NCI-H1436 (cell line): Measurements from ENCODE around the gene FKBP8.
A peak's percentile ranks its signal among the peaks of the same experiment; 100 is the strongest.

ENCODE experiments used
- DNase-seq: peaks from one replicate; lab custom pipeline; 2025; lab: John Stamatoyannopoulos, UW

Gene FKBP8

GRCh38 chr19:18502246-18502637 is 41.1 kb downstream of the FKBP8 start:
- DNase-seq = no peak

- DNase-seq = no peak
Measured at GRCh38 chr19:18501832-18502231, 41.5 kb downstream of the FKBP8 start.

- DNase-seq = no peak
Measured at GRCh38 chr19:18501351-18501750, 42.0 kb downstream of the FKBP8 start.

- no peak for DNase-seq
Measured at GRCh38 chr19:18500799-18501198, 42.6 kb downstream of the FKBP8 start.

GRCh38 chr19:18500376-18500775 is 43.0 kb downstream of the FKBP8 start:
- DNase-seq = no peak

- DNase-seq = no peak
Measured at GRCh38 chr19:18499055-18499775, 44.2 kb downstream of the FKBP8 start.

GRCh38 chr19:18496980-18497256 is 46.5 kb downstream of the FKBP8 start:
- no peak for DNase-seq

GRCh38 chr19:18496167-18496979 is 47.0 kb downstream of the FKBP8 start:
- DNase-seq = no peak

- no peak for DNase-seq
Measured at GRCh38 chr19:18495204-18495911, 48.0 kb downstream of the FKBP8 start.

- no peak for DNase-seq
Measured at GRCh38 chr19:18494267-18494607, 49.1 kb downstream of the FKBP8 start.

GRCh38 chr19:18493440-18494266 is 49.7 kb downstream of the FKBP8 start:
- no peak for DNase-seq

- no peak for DNase-seq
Measured at GRCh38 chr19:18491995-18492953, 51.1 kb downstream of the FKBP8 start.

GRCh38 chr19:18490728-18491127 is 52.6 kb downstream of the FKBP8 start:
- DNase-seq = no peak

- no peak for DNase-seq
Measured at GRCh38 chr19:18489627-18490184, 53.7 kb downstream of the FKBP8 start.

- peak; percentile 41 for DNase-seq
Measured at GRCh38 chr19:18488838-18489626, 54.3 kb downstream of the FKBP8 start.

GRCh38 chr19:18488403-18488723 is 55.0 kb downstream of the FKBP8 start:
- no peak for DNase-seq

GRCh38 chr19:18487576-18488402 is 55.6 kb downstream of the FKBP8 start:
- DNase-seq = no peak

GRCh38 chr19:18486746-18487145 is 56.6 kb downstream of the FKBP8 start:
- no peak for DNase-seq

- DNase-seq = no peak
Measured at GRCh38 chr19:18484992-18485391, 58.4 kb downstream of the FKBP8 start.
